NCI-H510A (cell line): ENCODE results near the gene LRP4.

Experiments used
- DNase-seq: peaks from one replicate; lab custom pipeline; 2025; lab: John Stamatoyannopoulos, UW

The LRP4 gene

DNA sequence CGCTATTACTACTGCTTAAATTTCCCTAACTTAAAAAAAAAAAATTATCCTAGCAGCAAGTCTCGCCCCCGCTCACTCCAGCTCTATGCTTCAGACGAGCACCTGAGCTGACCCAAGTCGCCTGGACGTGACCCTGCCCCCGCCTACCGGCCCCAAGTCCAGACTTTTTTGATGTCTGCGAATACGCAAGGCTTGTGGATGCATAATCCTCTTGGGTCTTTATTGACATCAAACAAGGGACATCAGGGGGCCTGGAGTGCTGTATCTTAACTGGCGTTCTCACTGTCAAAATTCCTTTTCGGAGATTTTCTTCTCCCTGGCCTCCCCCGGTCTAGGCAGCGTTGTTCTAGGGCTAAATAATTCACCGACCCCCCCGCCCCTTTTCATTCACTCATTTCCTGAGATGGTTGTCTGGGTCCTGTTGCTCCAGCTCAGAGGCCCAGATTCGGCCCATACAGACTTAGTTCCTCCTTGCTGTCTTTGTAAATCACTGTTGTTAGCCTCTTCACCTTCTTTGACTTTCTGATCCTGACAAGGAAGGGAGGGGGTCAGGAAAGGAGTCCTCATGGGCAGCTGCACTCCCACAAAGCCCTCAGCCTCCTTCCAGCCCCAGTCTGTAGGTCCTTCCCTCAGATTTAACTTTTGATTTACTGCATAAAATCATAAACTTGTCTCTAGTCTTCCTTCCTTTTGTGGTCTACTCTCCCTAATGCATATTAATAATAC is 601 bp upstream of the LRP4 start:
- no peak for DNase-seq

DNA sequence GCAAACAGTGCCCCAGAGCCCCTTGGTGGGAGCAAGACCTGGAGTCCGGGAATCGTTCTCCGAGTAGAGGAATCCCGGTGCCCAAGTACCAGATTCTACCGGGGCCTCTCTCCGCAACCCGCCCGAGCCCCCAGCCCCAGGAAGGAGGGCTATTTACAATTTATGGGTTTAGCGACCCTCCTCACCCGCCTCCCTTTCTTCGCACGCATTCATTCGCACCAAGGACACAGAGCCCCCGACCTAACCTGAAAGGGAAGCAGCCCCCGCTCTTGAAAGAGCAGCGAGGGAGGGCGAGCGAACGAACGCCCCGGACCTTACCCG is 628 bp downstream of the LRP4 start:
- DNase-seq, result no peak

DNA sequence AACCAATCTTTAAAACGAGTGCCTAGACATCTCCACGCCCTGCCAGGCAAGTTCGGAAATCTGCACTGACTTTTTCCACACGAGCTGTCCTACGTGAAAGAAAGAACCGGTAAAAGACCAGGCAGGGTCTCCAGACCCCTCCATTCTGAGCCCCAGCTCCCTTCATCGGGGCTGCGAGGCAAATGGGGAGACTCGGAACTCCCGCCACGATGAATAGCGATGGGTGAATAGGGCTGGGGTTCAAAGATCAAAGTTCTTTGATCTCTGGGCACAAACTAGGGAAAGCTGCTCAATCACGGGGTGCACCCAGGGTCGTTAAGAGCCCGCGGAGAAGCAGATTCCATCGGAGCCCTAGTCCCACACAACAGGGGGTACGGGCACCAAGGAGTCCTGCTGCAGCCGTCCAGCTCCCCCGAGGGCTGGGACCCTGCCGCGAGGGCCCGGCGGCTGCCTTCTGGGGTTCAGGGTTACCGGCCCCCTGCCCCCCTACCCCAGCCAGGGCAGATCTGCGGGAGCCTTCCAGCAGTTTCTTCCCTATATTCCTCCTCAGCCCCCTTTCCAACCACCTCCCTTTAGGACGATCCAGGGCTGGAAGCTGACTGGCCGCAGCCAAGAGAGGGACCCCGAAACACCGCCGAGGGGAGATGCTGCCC is 1.1 kb downstream of the LRP4 start:
- no peak for DNase-seq

DNA sequence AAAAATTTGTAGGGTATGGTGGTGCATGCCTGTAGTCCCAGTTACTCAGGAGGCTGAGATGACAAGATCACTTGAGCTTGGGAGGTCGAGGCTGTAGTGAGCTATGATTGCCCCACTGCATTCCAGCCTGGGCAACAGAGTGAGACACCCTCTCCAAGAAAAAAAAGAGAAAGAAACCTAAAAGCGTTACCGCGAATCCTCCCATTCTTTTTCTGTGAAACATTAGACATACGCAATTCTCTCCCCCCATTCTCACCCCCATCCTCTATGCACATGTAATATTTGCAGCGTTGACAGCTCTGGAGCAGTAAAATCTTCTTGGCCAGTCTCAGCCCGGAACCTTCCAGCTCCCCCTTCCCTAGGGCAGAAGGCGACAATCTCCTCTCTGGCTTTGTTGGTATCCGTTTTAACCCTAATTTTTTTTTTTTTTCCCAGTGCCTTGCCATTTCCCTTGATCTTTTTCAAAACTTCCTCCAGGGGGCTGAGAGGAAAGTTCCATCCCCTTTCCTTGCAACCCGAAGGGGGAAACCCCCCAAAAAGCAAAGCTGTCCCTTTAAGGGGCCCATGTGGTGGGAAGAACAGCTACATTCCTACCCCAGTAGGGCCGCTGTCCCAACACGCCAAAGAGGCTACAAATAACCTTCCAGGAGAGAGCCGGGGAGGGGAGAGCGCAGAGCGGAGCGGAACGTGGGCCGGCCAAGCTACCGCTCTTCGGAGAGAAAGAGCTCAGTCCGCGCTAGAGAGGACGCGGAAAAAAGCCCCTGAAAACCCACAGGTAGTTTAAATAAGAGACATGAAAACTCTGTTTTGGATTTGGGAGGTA is 1.9 kb downstream of the LRP4 start:
- DNase-seq, result no peak

DNA sequence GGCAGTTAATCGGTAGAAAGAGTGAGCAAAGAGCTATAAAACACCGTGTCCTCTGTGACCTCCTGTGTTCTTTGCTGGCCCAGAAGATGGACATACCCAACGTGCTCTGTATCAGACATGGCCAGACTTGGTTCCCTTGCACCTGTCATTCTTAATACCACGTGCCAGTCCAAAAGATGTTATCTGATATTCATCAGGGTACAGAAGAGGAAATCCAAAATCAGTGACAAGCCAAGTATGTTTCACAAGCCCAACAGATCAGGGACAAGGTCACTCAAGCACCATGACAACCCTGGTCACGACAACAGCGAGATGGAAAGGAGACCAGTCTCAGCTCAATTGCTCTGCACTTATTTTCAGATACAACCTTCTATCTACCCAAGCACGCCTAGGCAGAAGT is 3.4 kb downstream of the LRP4 start:
- DNase-seq, result no peak

DNA sequence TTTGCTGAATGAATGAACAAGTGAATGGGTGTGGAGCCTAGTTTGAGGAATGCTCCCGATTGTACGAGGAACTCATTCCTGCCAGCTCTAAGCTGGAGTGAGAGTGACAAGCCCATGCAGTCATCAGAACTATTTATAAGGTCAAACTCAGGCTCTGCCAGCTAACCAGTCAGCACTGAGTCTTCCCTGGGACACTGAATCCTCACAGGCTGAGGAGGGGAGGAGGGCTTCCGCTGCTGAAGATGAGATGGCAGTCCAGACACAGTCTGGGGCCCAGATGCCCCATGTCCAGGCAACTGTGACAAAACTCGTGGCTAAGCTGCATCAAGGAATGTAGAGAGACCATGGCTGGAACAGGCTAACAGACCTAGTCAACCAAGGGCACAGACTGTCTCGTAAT is 4.0 kb downstream of the LRP4 start:
- DNase-seq, result no peak

DNA sequence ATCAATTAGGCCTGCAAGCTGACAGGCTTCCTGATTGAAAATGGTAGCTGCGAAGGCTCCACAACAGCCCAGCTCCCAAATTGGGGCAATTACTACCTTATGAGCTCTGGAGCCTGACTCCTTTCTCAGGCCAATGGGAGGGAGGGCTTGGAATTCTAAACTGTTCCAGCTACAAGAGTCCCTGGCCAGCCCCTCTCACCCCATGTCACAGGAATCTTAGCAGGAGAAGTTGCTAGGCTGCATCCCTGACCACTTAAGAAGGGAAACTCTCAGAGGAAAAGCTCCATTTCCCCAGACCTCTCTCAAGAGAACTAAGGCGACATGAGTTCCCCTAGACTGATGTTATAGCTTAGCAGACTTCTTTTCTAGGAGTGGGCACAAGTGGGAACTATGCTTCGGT is 4.9 kb downstream of the LRP4 start:
- DNase-seq, result no peak

DNA sequence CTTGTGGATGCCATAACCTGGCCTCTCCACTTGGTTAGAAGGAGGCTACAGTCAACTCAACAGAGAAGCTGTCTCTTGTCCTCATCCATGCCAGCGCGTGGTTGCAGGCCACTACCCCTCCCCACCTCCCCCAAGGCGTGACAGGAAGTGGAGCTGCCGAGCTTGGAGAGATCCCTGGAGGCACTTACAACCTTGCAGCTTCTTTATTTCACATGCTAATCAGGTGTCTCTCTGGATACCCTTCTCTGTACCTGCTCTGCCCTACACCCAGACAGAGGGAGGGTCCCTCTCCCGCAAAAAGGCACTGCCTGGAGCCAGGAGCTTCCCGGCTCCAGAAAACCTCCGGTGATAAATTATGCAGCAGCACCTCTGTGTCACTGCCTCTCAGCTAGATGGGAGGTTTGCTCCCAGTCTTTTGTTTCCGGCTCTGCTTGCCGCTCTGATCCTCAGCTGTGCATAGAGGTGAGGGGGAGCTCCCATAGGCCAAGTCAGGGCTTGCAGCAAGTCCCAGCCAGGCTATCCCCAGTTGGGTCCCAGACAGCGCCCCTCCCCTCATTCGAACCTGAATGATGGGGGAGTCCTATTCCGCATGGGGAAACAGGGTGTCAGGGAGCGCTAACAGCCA is 5.7 kb downstream of the LRP4 start:
- DNase-seq, result no peak

DNA sequence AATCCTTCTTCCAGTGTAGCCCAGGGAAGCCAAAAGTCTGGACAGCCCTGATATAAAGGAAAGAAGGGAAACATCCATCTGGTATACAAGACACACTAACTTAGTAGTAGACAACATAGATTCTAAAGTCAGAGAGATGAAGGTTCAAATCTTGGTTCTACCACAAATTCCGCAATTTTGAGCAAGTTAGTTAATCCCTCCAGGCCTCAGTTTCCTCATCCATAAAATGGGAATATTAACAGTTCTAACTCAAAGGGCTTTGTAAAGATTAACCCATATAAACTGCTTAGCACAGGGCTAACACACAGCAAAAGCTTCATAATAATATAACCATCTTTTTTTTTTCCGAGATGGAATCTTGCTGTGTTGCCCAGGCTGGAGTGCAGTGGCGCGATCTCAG is 10.7 kb downstream of the LRP4 start:
- no peak for DNase-seq

DNA sequence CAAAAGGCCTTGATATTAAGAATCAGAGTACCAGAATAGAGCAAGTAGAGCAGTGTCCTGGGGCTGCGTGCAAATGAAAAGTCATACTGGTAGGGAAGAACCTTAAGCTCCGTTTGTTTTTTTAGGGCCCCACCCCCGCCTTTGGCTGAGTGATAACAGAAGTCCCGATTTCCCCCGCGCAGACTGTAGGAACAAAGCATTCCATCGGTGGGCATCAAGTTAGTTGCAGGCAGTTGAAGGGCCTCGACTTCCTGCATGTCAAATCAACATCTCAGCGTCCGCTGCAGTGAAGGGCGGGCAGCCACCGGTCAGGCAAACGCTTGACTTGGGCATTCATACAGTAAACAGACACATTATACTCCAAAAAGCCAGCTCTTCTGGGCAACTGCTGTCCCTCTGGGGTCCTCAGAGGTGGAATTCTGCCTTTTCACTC is 11.7 kb downstream of the LRP4 start:
- DNase-seq, result no peak

DNA sequence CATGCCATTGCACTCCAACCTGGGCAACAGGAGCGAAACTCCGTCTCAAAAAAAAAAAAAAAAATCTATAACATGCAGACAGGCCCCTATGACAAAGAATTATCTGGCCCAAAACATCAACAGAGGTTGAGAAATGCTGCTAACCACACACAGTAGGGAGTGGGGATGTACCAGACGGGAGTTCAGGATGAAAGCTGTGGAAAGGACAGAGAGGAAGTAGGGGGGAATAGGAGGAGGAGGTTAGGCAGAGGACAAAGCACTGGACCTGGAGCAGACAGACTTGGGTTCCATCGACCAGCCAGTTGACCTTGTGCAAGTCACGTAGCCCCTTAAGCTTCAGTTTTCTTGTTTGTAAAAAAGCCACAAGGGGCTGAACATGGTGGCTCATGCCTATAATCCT is 12.5 kb downstream of the LRP4 start:
- DNase-seq, result no peak

DNA sequence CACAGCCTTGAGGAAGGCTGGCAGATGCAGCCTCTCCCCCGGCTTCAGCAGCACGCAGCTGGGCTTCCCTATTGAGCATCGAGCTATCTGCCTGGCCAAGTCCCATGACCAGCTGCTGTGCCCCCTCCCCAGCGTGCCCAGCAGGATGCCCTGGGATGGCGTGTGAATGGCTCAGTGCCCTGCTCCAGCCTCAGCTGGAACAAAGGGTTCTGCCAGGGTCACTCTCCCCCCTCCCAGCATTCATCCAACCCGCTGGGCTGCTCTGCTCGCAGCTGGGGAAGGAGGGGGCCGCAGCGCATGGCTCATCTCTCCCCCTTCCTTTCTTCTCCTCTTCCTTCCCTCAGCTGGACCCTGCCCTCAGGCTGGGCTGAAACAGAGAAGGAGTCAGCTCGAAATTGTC is 14.5 kb downstream of the LRP4 start:
- DNase-seq, result no peak

DNA sequence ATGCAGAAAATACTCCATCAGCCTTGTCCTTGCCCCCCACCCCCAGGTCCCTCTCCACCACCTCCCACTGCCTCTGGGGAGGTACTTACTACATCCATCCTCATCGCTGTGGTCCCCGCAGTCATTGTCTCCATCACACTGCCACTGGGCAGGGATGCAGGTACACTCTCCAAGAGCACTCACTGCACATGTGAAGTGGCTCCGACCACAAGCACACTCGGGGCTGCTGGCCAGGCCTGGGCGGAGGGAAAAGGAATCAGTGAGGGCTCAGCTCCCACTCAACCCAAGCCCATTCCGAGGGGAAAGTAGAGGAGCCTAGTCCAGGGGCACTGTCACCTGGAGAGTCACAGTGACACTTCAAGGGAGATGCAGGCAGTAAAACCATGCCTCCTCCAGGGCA is 15.7 kb downstream of the LRP4 start:
- no peak for DNase-seq

DNA sequence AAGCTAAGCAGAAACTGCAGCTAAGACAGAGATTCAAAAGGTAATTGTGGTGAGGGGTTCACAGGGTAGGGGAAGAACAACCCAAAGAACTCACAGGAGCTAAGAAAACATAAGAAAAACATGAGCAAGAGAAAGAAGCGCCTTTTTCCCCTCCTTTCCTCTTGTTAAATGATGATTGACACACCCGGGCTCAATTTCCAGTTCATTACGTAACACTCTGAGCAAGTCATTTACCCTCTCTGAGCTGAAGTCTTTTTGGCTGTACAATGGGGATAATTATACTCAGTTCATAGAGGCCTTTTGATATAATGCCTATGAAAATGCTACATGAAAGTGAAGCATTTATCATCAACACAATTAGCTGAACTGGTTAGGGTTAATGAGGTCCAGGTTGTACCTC is 17.2 kb downstream of the LRP4 start:
- DNase-seq, result no peak

DNA sequence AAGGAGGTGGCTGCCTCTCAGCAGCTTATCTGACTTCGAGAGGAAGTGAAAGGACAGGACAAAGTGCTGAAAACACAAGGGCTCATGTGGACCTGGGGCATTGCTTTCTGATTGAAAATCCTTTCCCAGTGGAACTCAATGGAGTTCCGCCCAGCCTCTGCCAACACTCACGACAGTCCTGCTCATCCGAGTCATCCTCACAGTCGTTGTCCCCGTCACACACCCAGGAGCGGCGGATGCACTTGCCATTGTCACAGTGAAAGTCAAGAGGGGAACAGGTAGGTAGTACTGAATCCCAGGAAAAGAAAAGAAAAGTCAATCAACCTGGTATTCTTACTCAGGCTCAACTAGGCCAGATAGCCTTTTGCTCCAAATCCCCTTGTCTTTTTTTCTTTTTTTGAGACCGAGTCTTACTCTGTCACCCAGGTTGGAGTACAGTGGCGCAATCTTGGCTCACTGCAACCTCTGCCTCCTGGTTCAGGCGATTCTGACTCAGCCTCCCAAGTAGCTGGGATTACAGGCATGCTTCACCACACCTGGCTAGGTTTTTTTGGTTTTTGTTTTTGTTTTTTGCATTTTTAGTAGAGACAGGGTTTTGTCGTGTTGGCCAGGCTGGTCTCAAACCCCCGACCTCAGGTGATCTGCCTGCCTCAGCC is 18.1 kb downstream of the LRP4 start:
- DNase-seq, result no peak

DNA sequence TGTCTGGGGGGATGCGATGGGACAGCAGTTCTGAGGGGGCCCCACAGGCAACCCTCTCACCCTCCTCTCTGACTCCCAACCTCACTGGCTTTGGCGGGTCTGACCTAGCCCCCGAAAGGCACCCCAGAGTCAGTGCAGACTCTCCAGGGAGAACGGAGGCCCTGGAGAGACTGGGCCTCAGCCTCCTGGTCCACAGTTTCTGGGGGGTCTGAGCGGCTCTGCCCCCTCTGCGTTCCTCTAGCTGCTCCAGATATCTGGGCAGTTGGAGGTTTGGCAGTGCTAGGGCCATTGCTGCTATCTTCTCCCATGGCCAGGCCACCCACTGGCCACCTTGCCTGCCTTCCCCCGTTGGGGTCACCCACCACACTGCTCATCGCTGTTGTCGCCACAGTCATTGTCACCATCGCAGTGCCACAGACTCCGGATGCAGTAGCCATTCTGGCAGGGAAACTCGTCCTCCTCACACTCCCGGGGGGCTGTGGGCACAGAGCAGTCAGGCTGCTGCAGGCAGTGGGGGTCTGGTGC is 18.8 kb downstream of the LRP4 start:
- DNase-seq, result no peak

DNA sequence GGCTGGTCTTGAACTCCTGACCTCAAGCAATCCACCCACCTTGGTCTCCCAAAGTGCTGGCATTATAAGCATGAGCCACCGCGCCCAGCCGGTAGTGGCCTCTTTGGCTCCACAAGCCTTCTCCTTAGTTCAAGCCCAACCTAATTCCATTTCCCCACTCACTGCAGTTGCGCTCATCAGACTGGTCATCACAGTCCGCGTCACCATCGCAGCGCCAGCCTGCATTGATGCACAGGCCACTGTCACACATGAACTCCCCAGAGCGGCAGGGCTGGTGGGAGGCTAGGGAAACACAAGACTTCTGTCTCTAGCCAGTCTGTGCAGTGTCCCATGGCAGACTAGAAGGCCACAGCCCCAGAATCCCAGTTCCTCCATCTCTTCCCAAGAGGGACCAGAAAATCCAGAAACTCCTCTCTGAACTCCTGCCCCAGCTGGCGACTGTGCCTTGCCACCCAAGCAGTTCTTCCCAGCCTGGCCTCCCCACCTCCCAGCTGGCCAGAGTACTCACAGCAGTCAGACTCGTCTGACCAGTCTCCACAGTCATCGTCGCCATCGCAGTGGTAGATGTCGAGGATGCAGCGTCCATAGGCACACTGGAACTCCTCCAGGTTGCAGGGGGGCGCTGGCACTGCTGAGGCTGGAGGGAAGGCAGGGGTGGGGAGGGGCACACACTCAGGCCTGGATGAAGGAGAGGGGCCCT is 19.8 kb downstream of the LRP4 start:
- DNase-seq, result no peak

DNA sequence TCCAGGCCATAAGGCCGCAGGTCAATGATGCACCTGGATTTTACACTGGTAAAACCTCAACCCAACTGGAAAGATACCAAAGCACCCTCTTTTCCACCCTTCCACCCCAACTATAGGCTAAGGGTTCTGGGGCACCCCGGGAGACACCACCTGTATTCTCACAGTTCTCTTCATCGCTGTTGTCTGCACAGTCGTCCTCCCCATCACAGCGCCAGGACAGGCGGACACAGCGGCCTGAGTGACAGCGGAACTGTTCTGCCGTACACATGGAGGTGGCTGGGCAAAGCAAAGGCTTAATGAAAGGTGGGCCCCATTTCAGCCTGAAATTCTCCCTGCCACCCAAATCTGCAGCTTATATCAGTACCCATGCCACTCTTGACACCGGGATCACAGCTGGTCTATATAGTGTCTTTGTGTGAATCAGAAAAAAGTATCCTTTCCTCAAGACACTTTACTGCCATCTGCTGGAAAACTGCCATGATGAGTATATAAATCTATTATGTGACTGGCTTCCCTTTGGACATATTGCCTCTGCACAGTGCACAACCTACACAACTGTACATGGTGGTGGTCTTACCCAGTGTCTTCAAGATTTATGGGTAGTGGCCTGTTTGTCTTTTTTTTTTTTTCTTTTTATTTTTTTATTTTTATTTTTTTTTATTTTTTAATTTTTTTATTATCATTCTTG is 21.5 kb downstream of the LRP4 start:
- no peak for DNase-seq

DNA sequence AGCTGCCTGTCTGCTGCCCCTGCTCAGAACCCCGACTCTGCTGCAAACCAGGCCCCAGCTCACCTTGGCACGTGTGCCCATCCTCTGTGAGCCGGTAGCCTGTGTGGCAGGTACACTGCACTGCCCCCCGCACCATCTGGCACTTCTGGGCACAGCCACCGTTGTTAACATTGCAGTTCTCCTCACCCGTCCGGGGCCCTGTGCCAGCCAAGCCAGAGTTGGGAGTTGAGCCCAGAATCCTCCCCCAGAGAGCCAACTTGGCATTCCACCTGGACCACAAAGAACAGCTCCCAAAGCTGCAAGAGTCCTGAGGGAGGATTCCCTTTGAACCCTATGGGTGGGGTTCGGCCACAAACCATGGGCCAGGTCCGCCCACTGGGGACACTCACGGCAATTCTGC is 22.5 kb downstream of the LRP4 start:
- DNase-seq, result no peak

DNA sequence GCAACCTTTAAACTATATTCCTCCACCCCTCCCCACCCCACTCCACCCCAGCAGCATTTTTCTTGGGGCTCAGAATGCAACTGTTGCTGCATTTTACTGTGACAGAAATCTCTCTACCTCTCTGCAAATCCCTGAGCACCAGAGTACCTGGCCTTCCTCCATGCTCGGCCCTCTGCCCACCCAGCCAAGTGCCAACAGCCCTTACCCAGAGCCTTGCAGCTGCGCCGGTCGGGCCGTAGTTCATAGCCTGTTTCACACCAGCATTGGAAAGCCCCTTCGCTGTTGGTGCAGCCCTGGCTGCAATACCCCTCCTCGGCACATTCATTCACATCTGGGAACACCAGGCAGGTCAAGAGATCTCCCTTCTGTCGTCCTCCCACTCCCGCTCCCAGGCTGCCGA is 23.4 kb downstream of the LRP4 start:
- no peak for DNase-seq

DNA sequence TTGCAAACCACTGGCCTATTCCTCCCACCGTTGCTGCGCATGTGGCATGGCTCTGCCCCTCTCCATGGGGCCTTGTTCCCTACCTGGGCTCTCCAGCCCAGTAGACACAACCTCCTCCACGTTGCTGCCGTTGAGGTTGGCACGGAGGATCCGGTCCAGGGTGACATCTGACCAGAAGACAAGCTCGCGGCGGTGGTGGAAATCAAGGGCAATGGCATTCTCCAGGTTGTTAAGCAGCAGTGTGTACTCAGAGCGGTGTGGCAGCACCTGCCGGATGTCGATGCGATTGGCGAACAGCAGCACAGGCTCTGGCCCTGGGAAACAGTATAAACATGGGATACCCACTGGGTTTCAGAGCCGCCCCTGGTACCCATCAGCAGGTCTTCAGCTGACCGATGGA is 23.8 kb downstream of the LRP4 start:
- no peak for DNase-seq
